Smooth muscle cell of the brain vasculature (primary cell): ENCODE data around the gene EGLN2.
A peak's percentile ranks its signal among the peaks of the same experiment; 100 is the strongest.
"Not testable (repeated sequence)": the region's sequence is repeated elsewhere in the genome, so short reads cannot be mapped to it uniquely, and the experiment has no call there.

Experiments used
- DNase-seq: peaks from one replicate; pipeline ENCODE4 v3.0.0-alpha.2; 2012; ENCODE audit warnings: low read depth, low spot score

Gene EGLN2

GRCh38 chr19:40801426-40802299 lies 2.7 kb downstream of the EGLN2 start:
- no peak for DNase-seq

- DNase-seq, result no peak
Measured at GRCh38 chr19:40802300-40803169, 3.5 kb downstream of the EGLN2 start.

GRCh38 chr19:40803170-40803856 lies 4.3 kb downstream of the EGLN2 start:
- no peak for DNase-seq

GRCh38 chr19:40803857-40804782 lies 5.1 kb downstream of the EGLN2 start:
- DNase-seq, result no peak

- no peak for DNase-seq
Measured at GRCh38 chr19:40804783-40805242, 5.8 kb downstream of the EGLN2 start.

- no peak for DNase-seq
Measured at GRCh38 chr19:40805258-40805868, 6.4 kb downstream of the EGLN2 start.

GRCh38 chr19:40806423-40807146 lies 7.6 kb downstream of the EGLN2 start:
- peak; percentile 89 for DNase-seq

- DNase-seq, result no peak
Measured at GRCh38 chr19:40807147-40808020, 8.4 kb downstream of the EGLN2 start.

- no peak for DNase-seq
Measured at GRCh38 chr19:40808021-40808325, 9.0 kb downstream of the EGLN2 start.

GRCh38 chr19:40808497-40808896 lies 9.5 kb downstream of the EGLN2 start:
- DNase-seq, result no peak

- DNase-seq, result no peak
Measured at GRCh38 chr19:40809358-40810086, 10.5 kb downstream of the EGLN2 start.

GRCh38 chr19:40810160-40810559 lies 11.2 kb downstream of the EGLN2 start:
- no peak for DNase-seq

- DNase-seq, result not testable (repeated sequence)
Measured at GRCh38 chr19:40810649-40811408, 11.8 kb downstream of the EGLN2 start.

GRCh38 chr19:40811478-40812341 lies 12.7 kb downstream of the EGLN2 start:
- DNase-seq, result no peak

GRCh38 chr19:40812571-40812970 lies 13.6 kb downstream of the EGLN2 start:
- DNase-seq, result not testable (repeated sequence)

GRCh38 chr19:40813182-40813581 lies 14.2 kb downstream of the EGLN2 start:
- DNase-seq, result no peak
